Measurements from ENCODE around the gene ACSL3.

Gene ACSL3

GRCh38 chr2:222944971-222945740, 84.3 kb downstream of the ACSL3 start:
- no peak for DNase-seq (ENCODE audit: low spot score)
- TF ChIP-seq CTCF (IDR thresholded peaks at IDR 0.05; ENCODE audit: extremely low read depth, missing control alignments) = no peak

GRCh38 chr2:222945887-222946286, 85.1 kb downstream of the ACSL3 start:
- TF ChIP-seq CTCF (IDR thresholded peaks at IDR 0.05; ENCODE audit: extremely low read depth, missing control alignments) = no peak

GRCh38 chr2:222946700-222947287, 86.0 kb downstream of the ACSL3 start:
- TF ChIP-seq CTCF (IDR thresholded peaks at IDR 0.05; ENCODE audit: extremely low read depth, missing control alignments) = no peak
- DNase-seq (ENCODE audit: low spot score) = no peak

More at GRCh38 chr2:222945887-222946286, 85.1 kb downstream of the ACSL3 start:
- DNase-seq (ENCODE audit: low spot score) = no peak

- TF ChIP-seq CTCF (IDR thresholded peaks at IDR 0.05; ENCODE audit: extremely low read depth, missing control alignments) = no peak
- DNase-seq (ENCODE audit: low spot score) = no peak
Observed at GRCh38 chr2:222949073-222949472, 88.2 kb downstream of the ACSL3 start.

GRCh38 chr2:222949690-222950323, 89.0 kb downstream of the ACSL3 start:
- TF ChIP-seq CTCF (IDR thresholded peaks at IDR 0.05; ENCODE audit: extremely low read depth, missing control alignments) = no peak
- DNase-seq (ENCODE audit: low spot score) = no peak

GRCh38 chr2:222950638-222951285, 89.9 kb downstream of the ACSL3 start:
- DNase-seq (ENCODE audit: low spot score) = no peak
- TF ChIP-seq CTCF (IDR thresholded peaks at IDR 0.05; ENCODE audit: extremely low read depth, missing control alignments) = no peak

GRCh38 chr2:222952204-222952603, 91.4 kb downstream of the ACSL3 start:
- no peak for DNase-seq (ENCODE audit: low spot score)
- TF ChIP-seq CTCF (IDR thresholded peaks at IDR 0.05; ENCODE audit: extremely low read depth, missing control alignments) = no peak
